Heart right ventricle (tissue), 16 donors: ENCODE results near the gene QSOX1. TPM values are rescaled to one million over a fixed set of nuclear protein-coding genes. Genes with fewer than 3 reads are reported as not detected.
"Not testable (repeated sequence)": the region's sequence is repeated elsewhere in the genome, so short reads cannot be mapped to it uniquely, and the experiment has no call there.

Experiments
- ATAC-seq, 8 donors: fragments of 200-7000 bp; cut with Tn5 transposase; one replicate each; pipeline ENCODE4 v1.9.1; 2020; ENCODE audit warnings: mild to moderate bottlenecking in 8 of 8, moderate library complexity in 8 of 8, moderate number of reproducible peaks in 1 of 8
- DNase-seq, 2 donors: peaks; one replicate each; pipeline ENCODE4 v3.0.0-alpha.2; 2020
- H3K27ac ChIP-seq, 10 donors: fragments of 200-600 bp; sonication (generic) in 2 of 10; one replicate each; pipeline versions ENCODE4 v1.5.0 to v1.8.0; 2020 to 2022; ENCODE audit warnings: mild to moderate bottlenecking in 3 of 10
- H3K27me3 ChIP-seq, 7 donors: fragments of 200-600 bp; one replicate each; pipeline ENCODE4 v1.8.0; 2021 to 2022; ENCODE audit warnings: mild to moderate bottlenecking in 2 of 7
- H3K36me3 ChIP-seq, 9 donors: fragments of 200-600 bp; sonication (generic) in 1 of 9; one replicate each; pipeline versions ENCODE4 v1.5.0 to v1.8.0; 2020 to 2022; ENCODE audit warnings: mild to moderate bottlenecking in 2 of 9
- H3K4me1 ChIP-seq, 9 donors: fragments of 200-600 bp; sonication (generic) in 1 of 9; one replicate each; pipeline versions ENCODE4 v1.5.0 to v1.8.0; 2020 to 2022; ENCODE audit warnings: mild to moderate bottlenecking in 4 of 9
- H3K4me3 ChIP-seq, 10 donors: fragments of 200-600 bp; sonication (generic) in 2 of 10; one replicate each; pipeline versions ENCODE4 v1.5.0 to v1.8.0; 2020 to 2022; ENCODE audit warnings: mild to moderate bottlenecking in 7 of 10, moderate library complexity in 2 of 10
- H3K9me3 ChIP-seq, 11 donors: fragments of 200-600 bp in 10 of 11; sonication (generic) in 2 of 11; one replicate each; pipeline versions ENCODE4 v1.5.0 to v1.8.0; 2013 to 2022; ENCODE audit warnings: mild to moderate bottlenecking in 2 of 11, control low read depth in 1 of 11, moderate library complexity in 1 of 11
- WGBS, 2 donors: extraction: QIAGEN DNeasy Blood & Tissue Kit; methylation state at CpG; one replicate each; pipeline ENCODE4 v1.1.7; 2013; ENCODE audit warnings: inconsistent platforms in 1 of 2; 5-methylcytosine and 5-hydroxymethylcytosine counted together
- intact Hi-C, 10 donors: fragments of 100-400 bp; cut with DNase I; formaldehyde crosslinking; loops; one replicate each; pipeline versions ENCODE4 v1.11.1 to v1.14.2; 2022
- polyA plus RNA-seq, 2 donors: library from polyadenylated mRNA; stranded (reverse); fragments of 200-250 nt; gene quantifications; one replicate each; pipeline ENCODE4 v1.2.3, GENCODE V29; 2013
- total RNA-seq, 10 donors: library from RNA; stranded (reverse); fragmentation: NEBNext Ultra II Directional in 3 of 10; extraction: Animal tissue kit (Norgen Biotek cat#: 25700) in 3 of 10; gene quantifications; one replicate each; pipeline versions ENCODE4 v1.2.1 to v1.2.4, GENCODE V29; 2021 to 2023
- TF ChIP-seq, protein P1 (sequence below), 9 donors: fragments of 200-600 bp; sonication (generic) in 2 of 9; IDR thresholded peaks; one replicate each; pipeline versions ENCODE4 v1.5.0 to v1.8.0; 2021 to 2022; ENCODE audit warnings: antibody characterized with exemption in 9 of 9, mild to moderate bottlenecking in 5 of 9, moderate library complexity in 1 of 9
- donor health status: Arrhythmogenic right ventricular cardiomyopathy.
- donor health status: ischemic (EF 13 %, LVEDD 7.1; RV severe dilation, severe dysfunction).
- donor health status: healthy with polysubstance abuse.
- donor health status: DM: no; HTN: yes; CAD: no.
- donor health status: DM: no; HTN: no; CAD: no.
- donor health status: ischemic (EF 25% LVEDD 6.9; RV normal size, moderate dysfunction).
- donor health status: ischemic (EF 25% LVEDD 5.7; RV mildly dilated, moderate dysfunction).
- donor health status: healthy.
- donor health status: DM: yes; HTN: yes; CAD: no.
- donor health status: Ischemic cardiomyopathy.
- donor health status: ischemic (EF 35%, LVEDD 5.7; RV mildly dilated, moderate dysfunction).
- donor health status: nonischemic (EF 11% LVEDD 7.7; RV severe dilation, severe dysfunction).
- donor health status: DM: yes; HTN: yes; CAD: no.
- donor health status: PGD.
- donor health status: ischemic (EF 29% LVEDD 5.4; RV normal size, mild dysfunction).
- donor health status: nonischemic (EF 23%, LVEDD 6.1; RV moderate dilation, normal function).

QSOX1 gene
- total and polyA plus RNA-seq, 12 donors = 43.5 to 198 (median 84.6) TPM

DNA sequence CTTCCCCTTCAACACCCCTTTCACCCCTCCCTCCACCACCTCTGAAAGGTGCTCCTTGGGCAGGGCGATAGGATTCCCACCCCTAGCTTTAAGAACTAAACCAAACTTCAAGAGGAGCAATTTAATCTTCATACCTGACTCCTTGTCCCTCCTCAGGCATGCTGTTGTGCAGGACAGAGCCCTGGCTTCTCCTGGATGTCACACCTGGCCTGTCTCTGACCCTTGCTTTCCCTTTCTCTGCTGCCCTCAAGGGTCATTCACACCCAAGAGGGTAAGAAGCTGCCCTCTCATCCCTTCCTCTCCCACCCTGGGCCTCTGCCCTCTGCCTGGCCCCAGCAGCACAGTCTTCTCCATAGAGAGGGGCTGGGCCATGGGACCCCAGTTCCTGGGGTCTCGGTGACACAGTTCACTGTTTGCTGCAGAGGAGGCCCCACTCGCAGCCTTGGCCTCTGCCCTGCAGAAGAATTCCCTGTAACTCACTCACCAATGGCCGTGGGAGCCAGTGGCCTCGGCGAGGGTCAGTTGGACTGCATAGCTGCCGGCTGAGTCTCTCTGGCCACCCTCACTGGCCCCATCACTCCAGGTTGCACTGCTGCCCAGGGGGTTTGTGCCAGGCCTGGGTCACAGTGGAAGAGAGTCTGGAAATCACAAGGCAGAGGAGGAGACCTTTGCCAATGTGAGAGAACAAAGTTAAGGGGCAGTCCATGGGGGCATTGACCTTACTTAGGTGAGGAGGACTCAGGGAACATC lies 47.0 kb downstream of the QSOX1 start:
- intact Hi-C loops = no loop called here
- peaks cover 0 to 25% (median 1%) of the 10 kb centered on the region in 9 donors for H3K36me3 ChIP-seq
- DNase-seq (no peak), ATAC-seq (peak in 1 of 8 donors; percentile 19)
- no peaks in the 10 kb centered on the region for H3K27me3 ChIP-seq
- WGBS, 2 donors = 93% methylated on average over 7 of the region's 7 CpGs
- H3K4me3 ChIP-seq = no peak overlapping the region
- TF ChIP-seq, protein P1, sequence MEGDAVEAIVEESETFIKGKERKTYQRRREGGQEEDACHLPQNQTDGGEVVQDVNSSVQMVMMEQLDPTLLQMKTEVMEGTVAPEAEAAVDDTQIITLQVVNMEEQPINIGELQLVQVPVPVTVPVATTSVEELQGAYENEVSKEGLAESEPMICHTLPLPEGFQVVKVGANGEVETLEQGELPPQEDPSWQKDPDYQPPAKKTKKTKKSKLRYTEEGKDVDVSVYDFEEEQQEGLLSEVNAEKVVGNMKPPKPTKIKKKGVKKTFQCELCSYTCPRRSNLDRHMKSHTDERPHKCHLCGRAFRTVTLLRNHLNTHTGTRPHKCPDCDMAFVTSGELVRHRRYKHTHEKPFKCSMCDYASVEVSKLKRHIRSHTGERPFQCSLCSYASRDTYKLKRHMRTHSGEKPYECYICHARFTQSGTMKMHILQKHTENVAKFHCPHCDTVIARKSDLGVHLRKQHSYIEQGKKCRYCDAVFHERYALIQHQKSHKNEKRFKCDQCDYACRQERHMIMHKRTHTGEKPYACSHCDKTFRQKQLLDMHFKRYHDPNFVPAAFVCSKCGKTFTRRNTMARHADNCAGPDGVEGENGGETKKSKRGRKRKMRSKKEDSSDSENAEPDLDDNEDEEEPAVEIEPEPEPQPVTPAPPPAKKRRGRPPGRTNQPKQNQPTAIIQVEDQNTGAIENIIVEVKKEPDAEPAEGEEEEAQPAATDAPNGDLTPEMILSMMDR (IDR thresholded peaks at IDR 0.05) = no peak
- H3K27ac ChIP-seq = no peak overlapping the region
- H3K4me1 ChIP-seq = no peaks in the 10 kb centered on the region
- H3K9me3 ChIP-seq = no peaks in the 10 kb centered on the region

DNA sequence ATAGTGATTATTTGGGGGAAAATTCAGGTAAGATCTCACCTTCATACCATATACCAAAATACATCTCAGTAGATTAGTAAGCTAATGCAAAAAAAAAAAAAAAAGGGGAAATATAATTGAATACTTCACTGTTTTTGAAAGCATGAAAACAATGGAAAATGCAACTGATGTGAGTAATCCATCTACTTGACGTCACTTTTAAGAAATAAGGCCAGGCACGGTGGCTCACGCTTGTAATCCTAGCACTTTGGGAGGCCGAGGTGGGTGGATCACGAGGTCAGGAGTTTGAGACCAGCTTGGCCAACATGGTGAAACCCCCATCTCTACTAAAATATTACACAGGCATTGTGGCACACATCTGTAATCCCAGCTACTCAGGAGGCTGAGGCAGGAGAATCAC lies 47.9 kb downstream of the QSOX1 start:
- H3K9me3 ChIP-seq, H3K27me3 ChIP-seq, H3K27ac ChIP-seq, H3K4me3 ChIP-seq, intact Hi-C loops, ATAC-seq, DNase-seq, H3K4me1 ChIP-seq: not testable (repeated sequence)
- H3K36me3 ChIP-seq = peaks cover 0 to 15% (median 0%) of the 10 kb centered on the region in 9 donors
- 94 to 95% methylated on average over 5 of the region's 5 CpGs for WGBS, 2 donors

DNA sequence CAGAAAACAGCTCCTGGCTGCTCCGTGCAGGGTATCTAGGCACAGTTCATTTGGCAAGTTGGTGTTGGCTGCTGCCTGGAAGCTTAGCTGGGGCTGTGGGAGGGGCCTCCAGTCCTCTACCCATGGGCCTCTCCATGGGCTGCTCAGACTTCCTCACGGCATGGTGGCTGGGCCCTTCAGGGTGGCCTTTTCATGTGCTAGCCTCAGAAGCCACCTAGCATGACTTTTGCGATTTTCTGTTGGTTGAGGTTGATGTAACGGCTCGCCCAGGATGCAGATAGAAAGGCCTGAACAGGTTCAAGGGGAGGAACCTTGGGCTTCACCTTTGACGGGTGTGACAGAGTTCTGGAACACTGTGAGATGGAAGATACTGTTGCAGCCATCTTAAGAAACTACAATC lies 49.6 kb downstream of the QSOX1 start:
- peaks cover 0 to 8% (median 0%) of the 10 kb centered on the region in 7 donors for H3K27me3 ChIP-seq
- H3K4me3 ChIP-seq = no peak overlapping the region
- no peak overlapping the region for H3K27ac ChIP-seq
- no peaks in the 10 kb centered on the region for H3K36me3 ChIP-seq
- H3K9me3 ChIP-seq = no peaks in the 10 kb centered on the region
- H3K4me1 ChIP-seq = no peaks in the 10 kb centered on the region
- no peak for DNase-seq
- no peak for ATAC-seq
- intact Hi-C loops = no loop called here
- 81 to 88% methylated on average over 6 of the region's 6 CpGs for WGBS, 2 donors
- TF ChIP-seq, protein P1 (IDR thresholded peaks at IDR 0.05) = no peak

DNA sequence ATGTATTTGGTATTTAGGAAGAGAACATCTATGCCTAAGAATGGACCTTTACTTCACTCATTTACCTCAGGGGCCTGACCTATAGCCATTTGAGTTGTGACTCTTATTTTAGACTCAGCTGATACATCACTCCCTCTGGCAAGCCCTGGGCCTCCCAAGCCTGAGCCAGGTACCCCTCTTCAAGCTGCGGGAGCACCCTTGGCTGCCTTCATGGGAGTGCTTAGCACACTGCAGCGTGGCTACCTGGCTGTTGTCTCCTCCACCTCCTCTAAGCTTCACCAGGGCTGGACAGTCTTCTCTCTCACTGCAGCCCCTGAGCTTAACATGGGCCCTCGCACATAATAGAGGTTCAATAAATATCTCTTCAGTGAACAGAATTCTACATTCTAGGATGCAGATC lies 51.9 kb downstream of the QSOX1 start:
- DNase-seq (no peak), ATAC-seq (peak in 1 of 8 donors; percentile 7)
- TF ChIP-seq, protein P1 (IDR thresholded peaks at IDR 0.05) = no peak
- 89 to 92% methylated on average over 3 of the region's 3 CpGs for WGBS, 2 donors
- intact Hi-C loops = no loop called here
- no peaks in the 10 kb centered on the region for H3K9me3 ChIP-seq
- no peak overlapping the region for H3K4me3 ChIP-seq
- no peak overlapping the region for H3K27ac ChIP-seq
- peaks cover 0 to 21% (median 0%) of the 10 kb centered on the region in 7 donors for H3K27me3 ChIP-seq
- no peaks in the 10 kb centered on the region for H3K4me1 ChIP-seq
- H3K36me3 ChIP-seq = no peaks in the 10 kb centered on the region

- 64 to 77% methylated on average over 4 of the region's 4 CpGs for WGBS, 2 donors
- DNase-seq (no peak), ATAC-seq (no peak)
- Histone ChIP-seq H3K9me3 (no peaks in the 10 kb centered on the region), H3K27ac (no peak overlapping the region), H3K27me3 (peaks cover 0 to 36% (median 5%) of the 10 kb centered on the region in 7 donors), H3K4me3 (no peak overlapping the region), H3K36me3 (no peaks in the 10 kb centered on the region), H3K4me1 (no peaks in the 10 kb centered on the region)
- intact Hi-C loops = no loop called here
- TF ChIP-seq, protein P1 (IDR thresholded peaks at IDR 0.05) = no peak
Measured at GRCh38 chr1:180208264-180208663, 53.6 kb downstream of the QSOX1 start.
